ENCODE results near the gene IL19. TPM values are rescaled to one million over a fixed set of nuclear protein-coding genes. Genes with fewer than 3 reads are reported as not detected.

IL19 gene
- total RNA-seq, 1 experiment from 2014 or later, result not detected

DNA sequence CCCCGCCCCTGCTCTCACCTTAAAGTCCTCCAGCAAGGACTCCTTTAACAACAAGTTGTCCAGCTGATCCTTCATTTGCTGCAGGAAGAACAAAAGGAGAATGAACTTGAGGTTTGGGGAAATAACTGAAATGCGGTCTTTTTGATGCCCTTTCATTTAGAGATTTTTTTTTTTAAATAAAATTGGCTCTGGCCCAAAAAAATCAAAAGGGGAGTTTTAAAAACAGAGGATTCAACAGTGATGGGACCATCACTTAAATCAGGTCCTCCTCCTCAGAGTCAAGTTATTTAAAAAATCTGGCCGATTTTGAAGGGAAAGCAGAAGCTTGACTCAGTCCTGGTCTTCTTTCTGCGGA, 742 bp downstream of the IL19 start:
- H3K27ac Mint-ChIP-seq, result no peak overlapping the region
- Histone ChIP-seq H2BK15ac (ENCODE audit: low read depth, low read length) (no peak overlapping the region), H4K91ac (ENCODE audit: insufficient read length, low read depth, low read length) (no peak overlapping the region), H3K56ac (ENCODE audit: insufficient read length, low read depth, low read length) (no peak overlapping the region), H2BK12ac (ENCODE audit: insufficient read length, low read depth, low read length) (no peak overlapping the region), H3K4me2 (ENCODE audit: insufficient read depth, insufficient read length, low read length) (no peak overlapping the region), H2BK5ac (ENCODE audit: insufficient read length, low read length) (no peak overlapping the region), H3K14ac (ENCODE audit: insufficient read depth, low read length) (no peak overlapping the region), H2BK20ac (ENCODE audit: low read depth, low read length, poor library complexity, severe bottlenecking) (no peak overlapping the region), H3T11ph (ENCODE audit: low read length) (no peak overlapping the region), H3K9ac (ENCODE audit: extremely low read depth, insufficient read length, low read length) (no peak overlapping the region), H2AK5ac (ENCODE audit: insufficient read length, low read length) (no peak overlapping the region), H3K23ac (ENCODE audit: insufficient read length, low read depth, low read length) (no peak overlapping the region), H3K79me2 (ENCODE audit: insufficient read depth, low read length) (no peaks in the 10 kb centered on the region), H3K9me3 (ENCODE audit: control insufficient read depth, low read depth, low read length) (no peaks in the 10 kb centered on the region), H4K8ac (replicated peaks; ENCODE audit: insufficient read length, low read depth, low read length) (no peak overlapping the region), H3K4me1 (ENCODE audit: insufficient read depth, low read length) (peaks cover 3% of the 10 kb centered on the region; the same call in 1 of the 2 replicates), H3K79me1 (ENCODE audit: insufficient read depth, low read depth, low read length, poor library complexity, severe bottlenecking) (no peaks in the 10 kb centered on the region), H3K18ac (ENCODE audit: insufficient read length, low read depth, low read length) (no peak overlapping the region), H4K20me1 (ENCODE audit: control insufficient read depth, insufficient read depth, insufficient read length) (no peaks in the 10 kb centered on the region), H2BK120ac (ENCODE audit: low read depth, low read length, poor library complexity, severe bottlenecking) (no peak overlapping the region), H4K5ac (ENCODE audit: insufficient read length, low read depth, low read length) (no peak overlapping the region), H3K27me3 (ENCODE audit: insufficient read depth, low read length) (no peaks in the 10 kb centered on the region), H3K4ac (ENCODE audit: low read depth, low read length) (no peak overlapping the region), H3K27ac (ENCODE audit: insufficient read length, low read depth, low read length) (no peak overlapping the region), H2AFZ (ENCODE audit: low read length) (no peak overlapping the region), H3K23me2 (ENCODE audit: insufficient read length, low read depth, low read length, poor library complexity, severe bottlenecking) (no peaks in the 10 kb centered on the region)
- H3K27me3 Mint-ChIP-seq (ENCODE audit: low read depth), result peaks cover 13% of the 10 kb centered on the region
- no peaks in the 10 kb centered on the region for H3K36me3 Mint-ChIP-seq (ENCODE audit: insufficient read depth in 1 of 3, low read depth in 3 of 3)
- no peak for DNase-seq
- H3K4me1 Mint-ChIP-seq, result peaks cover 23 to 32% of the 10 kb centered on the region in 2 experiments
- no peaks in the 10 kb centered on the region for H3K9me3 Mint-ChIP-seq
- WGBS (ENCODE audit: extremely low coverage, insufficient read length, low lambda C conversion rate), result no CpG with 5 or more reads among the region's 4 CpGs
- TF ChIP-seq, protein P1, sequence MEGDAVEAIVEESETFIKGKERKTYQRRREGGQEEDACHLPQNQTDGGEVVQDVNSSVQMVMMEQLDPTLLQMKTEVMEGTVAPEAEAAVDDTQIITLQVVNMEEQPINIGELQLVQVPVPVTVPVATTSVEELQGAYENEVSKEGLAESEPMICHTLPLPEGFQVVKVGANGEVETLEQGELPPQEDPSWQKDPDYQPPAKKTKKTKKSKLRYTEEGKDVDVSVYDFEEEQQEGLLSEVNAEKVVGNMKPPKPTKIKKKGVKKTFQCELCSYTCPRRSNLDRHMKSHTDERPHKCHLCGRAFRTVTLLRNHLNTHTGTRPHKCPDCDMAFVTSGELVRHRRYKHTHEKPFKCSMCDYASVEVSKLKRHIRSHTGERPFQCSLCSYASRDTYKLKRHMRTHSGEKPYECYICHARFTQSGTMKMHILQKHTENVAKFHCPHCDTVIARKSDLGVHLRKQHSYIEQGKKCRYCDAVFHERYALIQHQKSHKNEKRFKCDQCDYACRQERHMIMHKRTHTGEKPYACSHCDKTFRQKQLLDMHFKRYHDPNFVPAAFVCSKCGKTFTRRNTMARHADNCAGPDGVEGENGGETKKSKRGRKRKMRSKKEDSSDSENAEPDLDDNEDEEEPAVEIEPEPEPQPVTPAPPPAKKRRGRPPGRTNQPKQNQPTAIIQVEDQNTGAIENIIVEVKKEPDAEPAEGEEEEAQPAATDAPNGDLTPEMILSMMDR (conservative IDR thresholded peaks at IDR 0.05), result no peak
- no peak overlapping the region for H3K4me3 Mint-ChIP-seq

Measured in H9 (cell line).